ENCODE data around the gene RNF2.
"Not testable (repeated sequence)": the region's sequence is repeated elsewhere in the genome, so short reads cannot be mapped to it uniquely, and the experiment has no call there.

RNF2 gene

DNA sequence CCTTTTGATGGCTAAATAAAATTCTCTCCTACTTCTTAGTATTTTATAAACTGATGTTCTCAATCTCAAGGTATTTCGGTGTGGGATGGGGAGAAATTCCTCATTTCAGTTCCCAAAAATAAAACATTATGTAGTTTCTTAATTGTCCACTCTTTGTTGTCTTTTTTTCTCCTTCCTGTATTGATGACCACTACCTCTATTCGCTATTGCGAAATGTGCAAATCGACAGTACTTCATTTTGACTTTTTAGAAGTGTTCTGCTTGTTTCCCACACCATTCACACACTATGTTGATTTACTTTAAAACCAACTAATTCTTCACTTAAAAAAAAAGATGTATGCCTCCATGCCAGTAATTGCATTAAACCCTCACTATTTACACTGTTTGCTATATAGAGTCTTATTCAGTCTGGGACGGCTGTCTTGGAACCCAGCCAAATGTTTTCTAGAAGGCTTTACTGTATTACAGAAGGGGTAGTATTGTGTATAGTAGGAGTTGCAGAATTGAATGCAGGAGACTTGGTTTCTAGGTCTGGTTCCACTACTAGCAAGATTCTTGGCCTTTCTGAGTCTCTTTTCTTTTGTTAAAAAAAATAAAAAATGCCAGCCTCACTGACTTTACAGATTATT lies 5.6 kb downstream of the RNF2 start:
- DNase-seq: peak; percentile 59

DNA sequence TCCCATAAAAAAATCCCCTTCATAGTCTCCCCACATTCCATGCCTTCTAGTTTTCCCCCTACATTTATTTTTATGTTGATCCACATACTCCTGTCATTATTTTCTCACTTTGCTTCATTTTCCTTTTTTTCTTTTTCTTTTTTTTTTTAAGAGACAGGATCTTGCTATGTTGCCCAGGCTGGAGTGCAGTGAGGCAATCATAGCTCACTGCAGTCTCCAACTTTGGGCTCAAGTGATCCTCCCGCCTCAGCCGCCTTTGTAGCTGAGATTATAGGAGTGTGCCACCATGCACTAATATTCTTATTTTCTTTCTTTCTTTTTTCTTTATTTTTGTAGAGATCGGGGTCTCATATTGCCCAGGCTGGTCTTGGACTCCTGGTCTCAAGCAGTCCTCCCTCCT lies 7.8 kb downstream of the RNF2 start:
- DNase-seq: no peak

DNA sequence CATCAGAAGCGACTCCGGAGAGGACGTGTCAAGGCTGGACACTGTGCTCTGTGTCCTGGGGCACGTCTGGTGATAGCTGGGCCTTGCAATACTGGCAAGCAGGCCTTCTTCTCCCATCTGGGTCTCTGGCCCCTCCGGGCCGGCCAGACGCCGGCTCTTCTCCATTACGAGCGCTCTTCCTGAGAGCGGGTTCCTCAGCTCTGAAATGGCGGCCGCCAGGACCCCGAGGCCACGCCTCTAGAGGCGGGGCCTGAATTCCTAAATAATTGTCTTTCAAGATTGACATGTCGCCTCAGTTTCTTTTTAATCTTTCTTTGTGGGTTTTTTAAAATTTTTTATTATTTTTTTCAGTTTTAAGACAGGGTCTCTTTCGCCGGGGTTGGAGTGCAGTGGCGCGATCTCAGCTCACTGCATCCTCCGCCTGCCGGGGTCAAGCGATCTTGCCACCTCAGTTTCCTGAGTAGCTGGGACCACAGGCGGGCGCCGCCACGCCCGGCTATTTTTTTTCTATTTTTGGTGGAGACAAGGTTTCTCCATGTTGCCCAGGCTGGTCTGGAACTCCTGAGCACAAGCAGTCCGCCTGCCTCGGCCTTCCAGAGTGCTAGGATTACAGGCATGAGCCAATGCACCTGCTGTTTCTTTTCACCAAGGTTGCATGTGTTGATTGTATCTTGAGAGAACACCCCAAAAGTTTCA lies 9.2 kb downstream of the RNF2 start:
- no peak for DNase-seq

DNA sequence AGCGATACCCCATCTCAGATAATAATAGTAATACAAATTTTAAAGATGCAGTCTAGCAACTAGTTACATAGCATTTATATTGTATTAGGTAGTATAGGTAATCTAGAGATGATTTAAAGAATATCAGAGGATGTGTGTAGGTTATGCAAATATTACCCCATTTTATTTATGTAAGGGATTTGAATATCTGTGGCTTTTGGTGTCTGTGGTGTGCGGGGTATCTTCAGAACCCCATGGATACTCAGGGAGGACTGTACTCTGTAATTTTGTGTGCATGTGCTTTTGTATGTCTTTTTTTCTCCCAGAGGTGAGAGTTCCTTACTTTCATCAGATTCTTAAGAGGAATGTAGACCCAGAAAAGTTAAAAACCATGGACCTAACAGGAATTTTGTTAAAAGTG lies 12.8 kb downstream of the RNF2 start:
- peak; percentile 39 for DNase-seq

DNA sequence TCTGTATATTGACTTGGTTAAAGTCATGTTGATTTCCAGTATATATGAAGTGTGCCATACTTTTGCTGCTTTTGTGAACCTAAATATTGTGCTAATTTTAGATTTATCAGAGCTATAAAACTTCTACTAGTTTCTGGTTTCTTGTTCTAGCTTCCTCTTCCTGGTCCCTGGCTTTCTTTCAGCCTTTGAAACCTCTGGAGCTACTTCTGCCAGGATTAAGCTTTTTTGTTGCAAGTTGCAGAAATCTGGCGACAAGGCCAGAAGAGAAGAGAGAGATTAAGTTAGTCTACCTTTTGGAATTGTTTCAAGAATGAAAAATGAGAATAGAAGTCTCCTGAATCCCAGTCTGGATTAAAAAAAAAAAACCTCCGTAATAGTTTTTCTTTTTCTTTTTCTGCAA lies 13.5 kb downstream of the RNF2 start:
- peak; percentile 24 for DNase-seq

DNA sequence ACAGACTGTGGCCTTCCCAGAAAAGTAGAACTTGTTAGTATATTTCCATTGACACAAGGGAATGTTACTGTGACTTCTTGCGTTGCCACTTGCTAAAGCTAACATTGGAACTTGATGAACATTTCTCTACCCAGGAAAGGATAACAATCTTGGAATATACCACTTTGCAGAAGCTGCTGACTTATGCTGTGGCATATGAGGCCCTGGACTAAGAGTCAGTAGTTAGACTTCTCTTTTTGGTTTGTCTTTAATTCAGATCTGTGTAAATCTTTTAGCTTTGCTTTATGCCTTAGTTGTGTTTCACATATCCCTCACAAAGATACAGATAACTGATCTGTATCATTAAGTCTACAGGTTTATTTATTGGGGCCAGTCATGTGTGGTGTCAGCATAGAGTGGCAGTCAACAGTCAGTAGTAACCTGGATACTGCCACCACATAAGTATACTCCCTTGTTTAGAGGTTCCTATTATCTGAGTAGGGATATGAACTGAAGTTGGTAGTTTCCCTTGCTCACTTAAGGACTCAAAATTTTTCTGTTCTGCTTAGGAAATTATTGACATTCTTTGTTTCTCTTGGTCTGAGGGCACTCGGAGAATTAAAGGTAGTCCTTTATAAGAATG lies 14.7 kb downstream of the RNF2 start:
- DNase-seq: peak; percentile 28

DNA sequence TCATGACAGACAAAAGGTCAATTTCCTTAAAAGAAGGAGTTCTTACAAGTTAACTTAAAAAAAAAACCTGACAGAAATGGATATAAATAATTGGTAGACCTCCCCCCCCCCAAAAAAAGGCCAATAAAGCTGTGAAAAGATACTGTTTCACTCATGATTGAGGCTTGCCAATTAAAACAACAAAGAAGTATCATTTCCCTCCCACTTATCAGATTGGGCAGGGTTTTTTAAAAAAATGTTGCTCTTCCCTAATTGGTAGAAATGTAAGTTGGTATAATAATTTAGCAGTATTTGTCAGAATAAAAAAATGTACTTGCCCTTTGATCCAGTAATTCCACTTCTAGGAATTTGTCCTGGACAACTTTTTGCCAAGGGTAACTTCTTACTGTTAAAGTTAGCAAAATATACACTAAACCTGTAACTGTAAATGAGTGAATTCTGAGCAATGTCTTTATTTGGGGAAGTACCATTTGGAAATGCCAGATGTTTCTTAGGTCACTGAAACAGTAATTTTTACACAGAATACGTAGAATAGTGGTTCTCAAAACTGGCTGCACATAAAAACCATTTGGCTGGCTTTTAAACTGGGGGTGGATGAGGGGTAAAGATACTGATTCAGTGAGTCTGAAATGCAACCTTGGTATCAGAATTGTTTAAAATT lies 17.5 kb downstream of the RNF2 start:
- DNase-seq: peak; percentile 64

DNA sequence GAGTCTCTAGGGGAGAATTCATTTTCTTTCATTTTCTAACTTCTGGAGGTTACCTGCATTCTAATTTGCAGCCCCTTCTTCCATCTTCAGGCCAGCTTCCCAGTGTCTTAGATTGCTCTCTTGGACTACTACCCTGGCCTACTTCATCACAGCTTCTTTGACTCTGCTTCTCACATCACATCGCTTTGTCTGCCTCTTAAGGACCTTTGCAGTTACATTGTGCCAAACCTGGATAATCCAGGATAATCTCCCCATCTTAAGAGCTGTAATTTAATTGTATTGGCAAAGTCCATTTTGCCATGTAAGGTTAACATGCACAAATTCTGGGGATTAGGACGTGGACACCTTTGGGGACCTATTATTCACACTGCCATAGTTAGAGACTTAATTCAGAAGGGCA lies 18.4 kb downstream of the RNF2 start:
- no peak for DNase-seq

DNA sequence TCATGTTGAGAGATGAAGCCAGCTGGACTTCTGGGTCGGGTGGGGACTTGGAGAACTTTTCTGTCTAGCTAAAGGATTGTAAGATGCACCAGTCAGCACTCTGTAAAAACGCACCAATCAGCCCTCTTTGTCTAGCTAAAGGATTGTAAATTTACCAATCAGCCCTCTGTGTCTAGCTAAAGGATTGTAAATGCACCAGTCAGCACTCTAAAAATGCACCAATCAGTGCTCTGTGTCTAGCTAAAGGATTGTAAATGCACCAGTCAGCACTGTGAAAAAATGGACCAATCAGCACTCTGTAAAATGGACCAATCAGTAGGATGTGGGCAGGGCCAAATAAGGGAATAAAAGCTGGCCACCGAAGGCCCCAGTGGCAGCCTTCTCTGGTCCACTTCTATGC lies 19.6 kb downstream of the RNF2 start:
- DNase-seq: not testable (repeated sequence)

DNA sequence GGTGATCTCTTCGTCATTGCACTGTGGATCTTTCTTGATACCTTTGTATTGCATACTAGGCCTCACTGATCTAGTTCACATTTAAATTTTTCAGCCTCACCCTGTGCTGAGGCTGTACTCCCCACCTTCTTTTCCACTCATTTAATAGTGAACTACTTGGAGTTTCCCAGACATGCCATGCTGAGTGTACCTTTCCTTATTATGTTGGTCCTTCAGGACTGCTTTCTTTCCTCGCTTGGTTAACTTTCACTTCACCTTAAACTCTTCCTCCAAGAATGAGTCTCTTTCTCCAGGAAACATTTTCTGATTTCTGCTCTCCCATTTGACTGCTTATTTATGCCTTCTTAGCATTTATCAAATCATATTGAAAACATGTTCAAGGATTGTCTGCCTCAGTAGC lies 20.8 kb downstream of the RNF2 start:
- DNase-seq: no peak

DNA sequence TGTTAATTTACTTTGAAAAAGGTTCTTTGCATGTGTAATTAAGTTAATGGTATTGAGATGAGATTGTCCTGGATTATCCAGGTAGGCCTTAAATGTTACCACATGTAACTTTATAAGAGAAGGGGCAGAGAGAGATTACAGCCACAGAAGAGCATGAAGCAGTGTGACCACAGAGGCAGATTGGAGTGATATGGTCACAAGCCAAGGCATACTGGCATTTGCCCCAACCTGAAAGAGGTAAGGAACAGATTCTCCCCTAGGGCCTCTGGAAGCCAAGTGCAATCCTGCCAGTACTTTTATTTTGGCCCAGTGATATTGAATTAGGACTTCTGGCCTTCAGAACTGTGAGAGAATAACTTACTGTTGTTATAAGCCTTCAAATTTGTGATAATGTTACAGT lies 23.0 kb downstream of the RNF2 start:
- DNase-seq: no peak

DNA sequence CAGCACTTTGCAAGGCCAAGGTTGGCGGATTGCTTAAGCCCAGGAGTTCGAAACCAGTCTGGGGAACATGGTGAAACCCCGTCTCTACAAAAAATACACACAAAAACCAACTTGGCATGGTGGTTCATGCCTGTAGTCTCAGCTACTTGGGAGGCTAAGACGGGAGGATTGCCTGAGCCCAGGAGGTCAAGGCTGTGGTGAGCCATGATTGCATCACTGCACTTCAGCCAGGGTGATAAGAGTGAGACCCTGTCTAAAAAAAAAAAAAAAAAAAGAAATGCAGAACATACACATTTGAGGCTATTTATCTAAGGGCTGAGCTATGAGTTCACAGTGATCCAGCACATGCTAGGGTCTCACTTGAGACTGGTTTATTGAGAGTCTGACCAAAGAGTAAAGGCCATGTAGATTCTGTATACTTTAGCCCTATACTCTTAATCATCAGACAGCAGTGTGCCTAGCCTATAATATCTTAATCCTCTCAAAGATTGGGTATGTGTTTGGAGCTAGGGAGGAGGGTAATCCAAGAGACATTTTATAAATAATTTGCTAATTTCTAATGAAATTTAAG lies 23.9 kb downstream of the RNF2 start:
- DNase-seq: peak; percentile 76

DNA sequence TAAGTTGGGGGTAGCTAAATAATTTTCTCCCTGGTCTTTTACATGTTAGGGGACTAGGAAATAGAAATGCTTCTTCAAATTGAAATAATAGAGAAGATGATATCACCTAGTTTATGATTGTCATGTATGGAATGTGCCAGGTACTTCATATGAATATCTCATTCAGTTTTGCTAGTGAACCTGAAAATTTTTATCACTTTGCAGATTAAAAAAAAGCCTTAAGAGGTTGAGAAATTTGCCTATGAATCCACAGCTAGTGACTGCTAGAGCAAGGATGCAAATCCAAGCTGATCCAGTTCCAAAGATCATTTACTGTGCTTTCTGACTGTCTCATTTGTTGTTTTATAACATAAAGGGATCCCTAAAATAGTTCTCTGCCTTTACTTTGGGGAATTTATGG lies 24.7 kb downstream of the RNF2 start:
- no peak for DNase-seq

DNA sequence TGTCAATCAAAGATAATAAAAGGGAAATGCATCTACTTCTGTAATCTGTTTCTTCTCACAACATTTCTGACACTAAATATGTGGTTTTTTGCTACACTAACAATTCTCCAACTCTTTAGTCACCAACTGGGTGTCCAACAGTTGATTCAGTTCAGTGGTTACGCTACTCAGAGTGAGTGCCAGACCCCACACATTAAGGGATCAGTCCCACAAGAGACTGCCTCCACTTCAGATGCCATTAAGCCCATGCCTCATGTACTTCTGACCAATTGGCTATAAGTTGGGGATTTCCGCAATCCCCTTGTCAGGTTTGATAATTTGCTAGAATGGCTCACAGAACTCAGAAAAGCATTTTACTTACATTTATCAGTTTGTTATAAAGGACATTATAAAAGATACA lies 28.4 kb downstream of the RNF2 start:
- no peak for DNase-seq

DNA sequence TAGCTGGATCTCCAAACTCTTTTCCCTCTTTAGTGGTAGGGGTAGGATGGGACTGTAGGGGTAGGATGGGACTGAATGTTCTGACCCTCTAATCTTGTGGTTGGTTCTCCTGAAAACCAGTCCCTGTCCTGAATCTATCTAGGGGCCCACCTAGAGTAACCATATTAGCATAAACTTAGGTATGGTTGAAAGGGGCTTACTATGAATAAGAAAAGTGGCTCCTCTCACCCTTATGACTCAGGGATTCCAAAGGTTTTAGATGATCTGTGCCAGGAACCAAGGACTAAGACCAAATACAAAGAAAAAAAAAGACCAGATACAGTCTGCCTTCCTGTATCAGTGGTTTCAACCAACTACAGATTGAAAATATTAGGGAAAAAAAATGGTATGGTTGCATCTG lies 28.9 kb downstream of the RNF2 start:
- no peak for DNase-seq

DNA sequence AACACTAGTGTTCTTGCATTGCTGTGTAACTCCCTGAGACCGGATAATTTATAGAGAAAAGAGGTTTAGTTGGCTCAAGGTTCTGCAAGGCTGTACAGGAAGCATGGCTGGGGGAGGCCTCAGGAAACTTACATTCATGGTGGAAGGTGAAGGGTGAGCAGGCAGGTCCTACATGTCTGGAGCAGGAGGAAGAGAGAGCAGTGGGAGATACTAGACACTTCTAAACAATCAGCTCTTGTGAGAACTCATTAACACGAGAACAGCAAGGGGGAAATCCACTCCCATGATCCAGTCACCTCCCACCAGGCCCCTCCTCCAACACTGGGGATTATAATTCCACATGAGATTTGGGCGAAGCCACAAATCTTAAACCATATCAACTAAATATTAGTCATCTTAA lies 30.1 kb downstream of the RNF2 start:
- no peak for DNase-seq

DNA sequence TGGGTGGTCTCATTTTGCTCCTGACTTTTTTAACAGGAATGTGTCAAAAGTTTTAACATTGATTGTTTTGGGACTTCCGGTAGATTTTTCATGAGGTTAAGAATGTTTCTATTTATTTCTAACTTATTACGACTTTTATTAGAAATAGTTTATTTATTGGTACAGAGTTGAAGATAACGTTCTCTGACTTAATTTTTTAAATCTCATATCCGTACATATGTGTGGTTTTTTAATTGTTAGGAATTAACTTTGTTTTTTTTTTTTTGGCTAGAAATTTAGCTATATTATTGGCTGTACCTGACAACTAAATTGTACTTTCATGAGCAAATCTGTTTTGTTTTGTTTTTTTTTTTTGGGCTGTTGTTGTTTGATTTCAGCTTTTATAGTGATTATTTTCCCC lies 32.0 kb downstream of the RNF2 start:
- DNase-seq: no peak

DNA sequence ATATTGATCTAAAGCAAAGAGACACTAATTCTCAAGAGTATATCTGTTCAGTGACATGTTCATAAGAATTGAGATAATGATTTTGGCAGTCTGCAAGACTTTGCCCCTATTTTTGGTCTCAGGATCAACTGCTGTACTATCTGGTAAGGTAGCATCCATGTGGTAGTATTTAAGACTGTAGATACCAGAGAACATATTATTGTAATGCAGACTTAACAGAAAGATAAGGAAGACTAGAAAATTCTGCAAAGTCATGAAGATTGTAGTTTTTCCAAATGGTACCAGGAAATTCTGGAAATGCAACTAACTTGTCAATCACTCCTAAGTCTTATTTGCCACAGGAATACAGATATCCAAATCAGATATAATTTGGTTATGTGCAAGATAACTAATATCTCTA lies 35.1 kb downstream of the RNF2 start:
- no peak for DNase-seq

DNA sequence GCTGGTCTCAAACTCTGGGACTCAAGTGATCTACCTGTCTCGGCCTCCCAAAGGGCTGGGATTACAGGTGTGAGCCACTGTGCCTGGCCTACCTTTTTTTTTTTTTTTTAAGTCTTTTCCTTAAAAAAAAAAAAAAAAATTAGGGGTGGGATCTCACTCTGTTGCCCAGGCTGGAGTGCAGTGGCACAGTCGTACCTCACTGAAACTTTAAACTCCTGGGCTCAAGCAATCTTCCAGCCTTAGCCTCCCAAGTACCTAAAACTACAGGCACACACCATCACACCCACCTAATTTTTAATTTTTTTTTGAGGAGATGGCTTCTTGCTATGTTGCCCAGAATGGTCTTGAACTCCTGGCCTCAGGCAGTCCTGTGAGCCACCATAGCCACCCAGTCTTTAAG lies 38.5 kb downstream of the RNF2 start:
- no peak for DNase-seq

DNA sequence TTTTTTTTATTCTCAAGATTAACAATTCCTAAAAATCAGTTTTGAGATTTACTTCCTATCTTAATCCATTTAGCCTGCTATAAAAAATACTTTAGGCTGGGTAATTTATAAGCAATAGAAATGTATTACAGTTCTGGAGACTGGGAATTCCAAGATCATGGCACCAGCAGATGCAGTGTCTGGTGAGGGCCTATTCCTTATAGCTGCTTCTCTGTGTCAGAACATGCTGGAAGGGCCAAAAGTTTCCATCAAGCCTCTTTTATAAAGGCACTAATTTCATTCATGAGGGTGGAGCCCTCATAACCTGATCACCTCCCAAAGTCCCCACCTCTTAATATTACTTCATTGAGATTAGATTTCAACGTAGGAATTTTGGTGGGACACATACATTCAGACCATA lies 41.7 kb downstream of the RNF2 start:
- DNase-seq: no peak

DNA sequence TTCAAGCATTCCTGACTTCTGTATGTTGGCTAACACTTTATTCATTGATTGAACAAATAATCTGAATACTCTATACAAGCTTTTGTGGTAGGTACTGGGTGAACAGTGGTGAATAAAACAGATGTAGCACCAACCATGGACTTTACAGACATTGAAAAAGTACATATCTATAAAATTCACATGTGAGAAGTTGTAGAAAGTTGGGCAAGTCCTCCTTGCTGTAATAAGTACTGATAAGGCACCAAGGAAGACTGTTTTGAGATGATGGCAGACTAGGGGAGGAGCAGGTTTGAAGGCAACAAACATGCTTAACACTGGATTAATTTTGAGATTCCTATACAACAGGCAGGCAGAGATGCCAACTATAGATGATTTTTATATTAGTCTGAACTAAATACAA lies 42.4 kb downstream of the RNF2 start:
- DNase-seq: no peak

DNA sequence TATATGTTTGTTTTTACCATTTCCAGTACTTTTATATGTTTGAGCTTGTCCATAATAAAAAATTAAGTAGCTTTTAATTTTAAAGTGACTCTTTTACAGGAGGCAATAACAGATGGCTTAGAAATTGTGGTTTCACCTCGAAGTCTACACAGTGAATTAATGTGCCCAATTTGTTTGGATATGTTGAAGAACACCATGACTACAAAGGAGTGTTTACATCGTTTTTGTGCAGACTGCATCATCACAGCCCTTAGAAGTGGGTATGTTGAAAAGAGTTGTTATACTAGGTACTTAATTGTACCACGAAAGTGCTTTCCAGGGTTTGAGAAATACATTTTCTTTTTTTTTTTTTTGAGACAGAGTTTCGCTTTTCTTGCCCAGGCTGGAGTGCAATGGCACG lies 46.1 kb downstream of the RNF2 start:
- no peak for DNase-seq

DNA sequence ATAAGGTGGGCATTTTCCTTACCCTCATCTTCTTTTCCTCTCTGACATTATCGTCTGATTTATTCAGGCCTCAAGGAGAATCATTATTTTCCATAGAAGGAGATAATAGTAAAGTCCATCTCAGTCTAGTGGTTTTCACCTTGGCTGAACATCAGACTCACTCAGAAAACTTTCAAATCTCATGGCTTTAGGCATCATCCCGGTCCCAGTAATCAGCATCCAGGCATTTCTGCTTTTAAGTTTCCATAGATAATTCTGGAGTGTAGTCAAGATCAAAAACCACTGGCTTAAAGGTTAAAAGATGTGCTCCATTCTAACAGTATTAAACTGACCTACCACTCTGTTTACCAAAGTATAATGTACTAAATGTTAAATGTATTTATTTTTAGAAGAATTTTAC lies 49.4 kb downstream of the RNF2 start:
- DNase-seq: no peak

DNA sequence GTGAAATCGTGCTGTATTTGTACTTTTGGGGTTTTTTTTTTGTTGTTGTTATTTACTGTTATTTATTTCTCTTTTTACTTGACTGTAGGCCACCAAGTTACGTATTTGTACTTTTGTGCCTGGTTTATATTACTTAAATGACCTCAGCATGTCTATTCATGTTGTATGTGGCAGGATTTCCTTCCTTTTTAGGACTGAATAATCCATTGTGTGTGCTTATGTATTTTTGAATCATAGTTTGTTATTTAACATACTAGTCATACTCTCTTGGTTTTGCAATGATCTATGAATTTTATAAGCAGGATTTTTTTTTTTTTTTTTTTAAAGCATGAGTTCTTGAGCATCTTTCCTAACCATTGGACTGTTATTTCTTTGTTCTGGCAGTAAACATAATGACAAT lies 51.2 kb downstream of the RNF2 start:
- no peak for DNase-seq

Data from MV-4-11 (cell line).